HL-60 (cell line): Measurements from ENCODE around the gene CAMK2B.

Experiments
- DNase-seq, 2 experiments: peaks; one replicate each; pipeline ENCODE4 v3.0.0-alpha.2; 2010 to 2020; ENCODE audit warnings: low read depth in 1 of 2, low spot score in 1 of 2
- H3K27ac ChIP-seq: fragments of 250-450 bp; sonication (Bioruptor Pico); replicated peaks from 2 replicates; pipeline ENCODE4 v1.5.1; 2020; ENCODE audit warnings: mild to moderate bottlenecking, moderate library complexity
- H3K27me3 ChIP-seq: fragments of 250-450 bp; sonication (Bioruptor Pico); 2 replicates; pipeline ENCODE4 v1.5.1; 2021; ENCODE audit warnings: mild to moderate bottlenecking, moderate library complexity; ENCODE audit not compliant: insufficient read depth, poor library complexity, severe bottlenecking
- H3K4me3 ChIP-seq: replicated peaks from 2 replicates; pipeline ENCODE4 v1.5.1; 2011; ENCODE audit warnings: mild to moderate bottlenecking, control low read depth, low read length; ENCODE audit not compliant: insufficient read depth
- CTCF ChIP-seq: IDR thresholded peaks from one replicate; pipeline ENCODE4 v1.5.1; 2011; ENCODE audit warnings: low read length, control low read depth, inconsistent platforms; ENCODE audit not compliant: insufficient read depth
- GABPA ChIP-seq: IDR thresholded peaks from 2 replicates; pipeline ENCODE4 v1.6.1; 2012; ENCODE audit warnings: low read depth
- POLR2AphosphoS5 ChIP-seq: IDR thresholded peaks from 2 replicates; pipeline ENCODE4 v1.6.1; 2012; ENCODE audit warnings: low read depth
- SPI1 ChIP-seq: IDR thresholded peaks from 2 replicates; pipeline ENCODE4 v1.6.1; 2012; ENCODE audit warnings: low read depth, mild to moderate bottlenecking, borderline replicate concordance
- TF ChIP-seq, protein P1 (sequence below): IDR thresholded peaks from 2 replicates; pipeline ENCODE4 v1.6.1; 2012; ENCODE audit warnings: low read depth; ENCODE audit not compliant: insufficient replicate concordance

CAMK2B gene

DNA sequence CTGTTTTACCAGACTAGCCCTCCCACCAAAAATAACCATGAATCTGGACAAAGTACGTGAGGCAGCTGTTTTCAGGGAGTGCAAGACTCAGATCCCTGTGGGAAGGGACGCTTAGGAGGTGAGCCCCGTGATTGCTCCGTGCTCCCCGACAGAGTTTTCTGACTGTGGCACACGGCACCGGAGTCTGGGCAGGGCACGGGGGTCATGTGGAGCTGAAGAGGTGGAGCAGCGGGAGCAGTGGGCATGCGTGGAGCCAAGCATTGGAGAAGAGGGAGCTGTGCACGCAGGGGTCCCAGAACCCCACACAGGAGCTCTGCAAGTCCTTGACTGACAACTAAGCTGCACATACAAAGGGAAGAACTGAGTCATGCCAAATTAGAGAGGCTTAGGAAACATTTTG, 11.1 kb upstream of the CAMK2B start:
- Histone ChIP-seq H3K4me3 (no peak overlapping the region), H3K27me3 (no peaks in the 10 kb centered on the region), H3K27ac (no peak overlapping the region)
- TF ChIP-seq CTCF (no peak), POLR2AphosphoS5 (no peak), SPI1 (no peak), GABPA (no peak)
- TF ChIP-seq, protein P1, sequence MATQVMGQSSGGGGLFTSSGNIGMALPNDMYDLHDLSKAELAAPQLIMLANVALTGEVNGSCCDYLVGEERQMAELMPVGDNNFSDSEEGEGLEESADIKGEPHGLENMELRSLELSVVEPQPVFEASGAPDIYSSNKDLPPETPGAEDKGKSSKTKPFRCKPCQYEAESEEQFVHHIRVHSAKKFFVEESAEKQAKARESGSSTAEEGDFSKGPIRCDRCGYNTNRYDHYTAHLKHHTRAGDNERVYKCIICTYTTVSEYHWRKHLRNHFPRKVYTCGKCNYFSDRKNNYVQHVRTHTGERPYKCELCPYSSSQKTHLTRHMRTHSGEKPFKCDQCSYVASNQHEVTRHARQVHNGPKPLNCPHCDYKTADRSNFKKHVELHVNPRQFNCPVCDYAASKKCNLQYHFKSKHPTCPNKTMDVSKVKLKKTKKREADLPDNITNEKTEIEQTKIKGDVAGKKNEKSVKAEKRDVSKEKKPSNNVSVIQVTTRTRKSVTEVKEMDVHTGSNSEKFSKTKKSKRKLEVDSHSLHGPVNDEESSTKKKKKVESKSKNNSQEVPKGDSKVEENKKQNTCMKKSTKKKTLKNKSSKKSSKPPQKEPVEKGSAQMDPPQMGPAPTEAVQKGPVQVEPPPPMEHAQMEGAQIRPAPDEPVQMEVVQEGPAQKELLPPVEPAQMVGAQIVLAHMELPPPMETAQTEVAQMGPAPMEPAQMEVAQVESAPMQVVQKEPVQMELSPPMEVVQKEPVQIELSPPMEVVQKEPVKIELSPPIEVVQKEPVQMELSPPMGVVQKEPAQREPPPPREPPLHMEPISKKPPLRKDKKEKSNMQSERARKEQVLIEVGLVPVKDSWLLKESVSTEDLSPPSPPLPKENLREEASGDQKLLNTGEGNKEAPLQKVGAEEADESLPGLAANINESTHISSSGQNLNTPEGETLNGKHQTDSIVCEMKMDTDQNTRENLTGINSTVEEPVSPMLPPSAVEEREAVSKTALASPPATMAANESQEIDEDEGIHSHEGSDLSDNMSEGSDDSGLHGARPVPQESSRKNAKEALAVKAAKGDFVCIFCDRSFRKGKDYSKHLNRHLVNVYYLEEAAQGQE, result no peak
- DNase-seq, result no peak

- Histone ChIP-seq H3K4me3 (no peak overlapping the region), H3K27ac (no peak overlapping the region), H3K27me3 (no peaks in the 10 kb centered on the region)
- no peak for DNase-seq
- TF ChIP-seq CTCF, result no peak
- TF ChIP-seq POLR2AphosphoS5, result no peak
- no peak for TF ChIP-seq SPI1
- TF ChIP-seq GABPA, result no peak
- TF ChIP-seq, protein P1, result no peak
Observed at GRCh38 chr7:44335184-44335583, 9.8 kb upstream of the CAMK2B start.

GRCh38 chr7:44334734-44335097, 9.3 kb upstream of the CAMK2B start:
- DNase-seq, result no peak
- no peak overlapping the region for H3K4me3 ChIP-seq
- H3K27ac ChIP-seq, result no peak overlapping the region
- TF ChIP-seq CTCF (no peak), GABPA (no peak), SPI1 (no peak), POLR2AphosphoS5 (no peak)
- TF ChIP-seq, protein P1, result no peak
- H3K27me3 ChIP-seq, result no peaks in the 10 kb centered on the region
